ENCODE measurements around the gene PTPRN2. TPM values are rescaled to one million over a fixed set of nuclear protein-coding genes. Genes with fewer than 3 reads are reported as not detected.
"Not testable (repeated sequence)": the region's sequence is repeated elsewhere in the genome, so short reads cannot be mapped to it uniquely, and the experiment has no call there.

Gene PTPRN2
- total RNA-seq, 1 donor from 2014 or later: 0.41 TPM

DNA sequence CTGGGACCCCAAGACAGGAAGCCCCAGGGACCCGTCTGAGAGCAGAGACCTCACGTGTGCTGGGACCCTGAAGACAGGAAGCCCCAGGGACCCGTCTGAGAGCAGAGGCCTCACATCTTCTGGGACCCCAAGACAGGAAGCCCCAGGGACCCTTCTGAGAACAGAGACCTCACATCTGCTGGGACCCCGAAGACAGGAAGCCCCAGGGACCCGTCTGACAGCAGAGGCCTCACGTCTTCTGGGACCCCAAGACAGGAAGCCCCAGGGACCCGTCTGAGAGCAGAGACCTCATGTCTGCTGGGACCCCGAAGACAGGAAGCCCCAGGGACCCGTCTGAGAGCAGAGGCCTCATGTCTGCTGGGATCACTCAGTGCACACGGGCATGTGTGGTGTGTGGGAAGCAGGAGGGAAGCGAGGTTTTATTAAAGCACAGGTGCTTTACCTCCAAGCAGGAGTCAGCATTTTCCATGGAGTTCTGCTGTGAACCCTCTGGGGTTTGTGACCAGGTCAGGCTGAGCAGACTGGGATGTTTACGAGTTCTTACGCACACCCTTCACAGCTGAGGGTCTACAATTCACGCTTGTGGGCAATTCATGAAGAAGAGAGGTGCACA lies 660.2 kb downstream of the PTPRN2 start:
- no peaks in the 10 kb centered on the region for H3K27me3 Mint-ChIP-seq (ENCODE audit: insufficient read depth)
- H3K9me3 Mint-ChIP-seq: peaks cover 20% of the 10 kb centered on the region
- H3K36me3 Mint-ChIP-seq (ENCODE audit: low read depth): peaks cover 2% of the 10 kb centered on the region
- no peak overlapping the region for H3K4me3 Mint-ChIP-seq
- peaks cover 6% of the 10 kb centered on the region for H3K4me1 Mint-ChIP-seq (ENCODE audit: low read depth)
- DNase-seq (ENCODE audit: low spot score): no peak
- intact Hi-C loops (cut with micrococcal nuclease): no loop called here
- H3K27ac Mint-ChIP-seq: no peak overlapping the region

DNA sequence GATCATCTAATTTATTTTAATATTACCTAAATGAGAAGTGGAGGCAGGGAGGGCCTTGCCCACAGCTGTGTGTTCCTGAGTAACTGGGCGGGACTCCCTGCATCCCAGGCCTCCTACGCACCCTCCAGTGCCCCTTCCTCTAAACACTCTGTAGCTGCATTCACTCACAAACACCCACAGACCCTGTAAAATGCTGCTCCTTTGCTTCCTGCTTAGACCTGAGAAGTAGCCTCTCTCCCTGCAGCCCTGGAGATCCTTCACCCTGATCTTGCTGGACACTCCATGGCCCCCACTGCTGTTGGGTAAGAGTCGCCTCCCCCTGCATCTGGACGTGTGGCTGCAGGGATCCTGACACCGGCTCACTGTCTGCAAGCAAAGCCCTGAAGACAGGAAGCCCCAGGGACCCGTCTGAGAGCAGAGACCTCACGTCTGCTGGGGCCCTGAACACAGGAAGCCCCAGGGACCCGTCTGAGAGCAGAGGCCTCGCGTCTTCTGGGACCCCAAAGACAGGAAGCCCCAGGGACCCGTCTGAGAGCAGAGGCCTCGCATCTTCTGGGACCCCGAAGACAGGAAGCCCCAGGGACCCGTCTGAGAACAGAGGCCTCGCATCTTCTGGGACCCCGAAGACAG lies 661.0 kb downstream of the PTPRN2 start:
- intact Hi-C loops (cut with micrococcal nuclease): no loop called here
- H3K27ac Mint-ChIP-seq: no peak overlapping the region
- no peak for DNase-seq (ENCODE audit: low spot score)

DNA sequence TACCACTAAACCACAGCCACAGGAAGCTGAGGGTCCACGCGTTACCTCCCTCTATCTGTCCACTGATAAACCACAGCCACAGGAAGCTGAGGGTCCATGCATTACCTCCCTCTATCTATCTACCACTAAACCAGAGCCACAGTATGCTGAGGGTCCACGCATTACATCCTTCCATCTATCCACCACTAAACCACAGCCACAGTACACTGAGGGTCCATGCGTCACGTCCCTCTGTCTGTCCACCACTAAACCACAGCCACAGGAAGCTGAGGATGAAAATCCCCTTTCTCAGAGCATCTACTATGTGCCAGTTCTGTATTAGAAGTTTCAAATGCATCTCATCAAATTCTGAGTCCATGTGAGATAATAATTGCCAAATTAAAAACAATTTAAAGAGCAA lies 661.5 kb downstream of the PTPRN2 start:
- no peak overlapping the region for H3K27ac Mint-ChIP-seq
- no peak for DNase-seq (ENCODE audit: low spot score)
- H3K4me1 Mint-ChIP-seq (ENCODE audit: low read depth): peaks cover 6% of the 10 kb centered on the region
- no peak overlapping the region for H3K4me3 Mint-ChIP-seq
- no peaks in the 10 kb centered on the region for H3K36me3 Mint-ChIP-seq (ENCODE audit: low read depth)
- no peaks in the 10 kb centered on the region for H3K27me3 Mint-ChIP-seq (ENCODE audit: insufficient read depth)
- peaks cover 12% of the 10 kb centered on the region for H3K9me3 Mint-ChIP-seq
- intact Hi-C loops (cut with micrococcal nuclease): no loop called here

More for the DNA sequence above, 661.0 kb downstream of the PTPRN2 start:
- Mint-ChIP-seq H3K9me3 (peaks cover 13% of the 10 kb centered on the region), H3K4me1 (ENCODE audit: low read depth) (peaks cover 6% of the 10 kb centered on the region), H3K36me3 (ENCODE audit: low read depth) (no peaks in the 10 kb centered on the region), H3K4me3 (no peak overlapping the region), H3K27me3 (ENCODE audit: insufficient read depth) (no peaks in the 10 kb centered on the region)

DNA sequence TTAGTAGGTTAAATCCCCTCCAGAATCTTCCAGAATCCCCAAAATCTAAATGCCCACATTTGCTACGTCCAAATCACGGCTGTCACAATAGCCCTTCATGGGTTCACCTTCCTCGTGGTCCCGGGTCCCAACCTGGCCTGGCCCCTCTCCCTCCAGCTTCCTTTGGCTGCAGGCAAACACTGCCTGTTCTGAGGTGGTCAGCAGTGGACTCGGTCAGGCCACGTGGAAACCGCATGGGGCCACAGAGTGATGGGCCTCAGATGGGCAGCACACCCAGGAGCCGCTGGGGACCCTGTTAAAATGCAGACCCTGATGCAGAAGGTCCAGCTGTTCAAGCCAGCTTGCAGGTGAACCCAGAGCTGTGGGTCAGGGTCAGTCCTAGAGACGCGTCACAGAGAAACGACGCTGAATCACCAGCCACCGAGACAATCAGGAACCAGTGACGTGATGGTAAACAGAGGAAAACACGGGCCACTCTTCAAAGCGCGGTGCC lies 662.2 kb downstream of the PTPRN2 start:
- Mint-ChIP-seq H3K4me3 (no peak overlapping the region), H3K4me1 (ENCODE audit: low read depth) (peaks cover 6% of the 10 kb centered on the region), H3K9me3 (peaks cover 7% of the 10 kb centered on the region), H3K27ac (no peak overlapping the region), H3K27me3 (ENCODE audit: insufficient read depth) (no peaks in the 10 kb centered on the region), H3K36me3 (ENCODE audit: low read depth) (no peaks in the 10 kb centered on the region)
- DNase-seq (ENCODE audit: low spot score): no peak
- intact Hi-C loops (cut with micrococcal nuclease): no loop called here

DNA sequence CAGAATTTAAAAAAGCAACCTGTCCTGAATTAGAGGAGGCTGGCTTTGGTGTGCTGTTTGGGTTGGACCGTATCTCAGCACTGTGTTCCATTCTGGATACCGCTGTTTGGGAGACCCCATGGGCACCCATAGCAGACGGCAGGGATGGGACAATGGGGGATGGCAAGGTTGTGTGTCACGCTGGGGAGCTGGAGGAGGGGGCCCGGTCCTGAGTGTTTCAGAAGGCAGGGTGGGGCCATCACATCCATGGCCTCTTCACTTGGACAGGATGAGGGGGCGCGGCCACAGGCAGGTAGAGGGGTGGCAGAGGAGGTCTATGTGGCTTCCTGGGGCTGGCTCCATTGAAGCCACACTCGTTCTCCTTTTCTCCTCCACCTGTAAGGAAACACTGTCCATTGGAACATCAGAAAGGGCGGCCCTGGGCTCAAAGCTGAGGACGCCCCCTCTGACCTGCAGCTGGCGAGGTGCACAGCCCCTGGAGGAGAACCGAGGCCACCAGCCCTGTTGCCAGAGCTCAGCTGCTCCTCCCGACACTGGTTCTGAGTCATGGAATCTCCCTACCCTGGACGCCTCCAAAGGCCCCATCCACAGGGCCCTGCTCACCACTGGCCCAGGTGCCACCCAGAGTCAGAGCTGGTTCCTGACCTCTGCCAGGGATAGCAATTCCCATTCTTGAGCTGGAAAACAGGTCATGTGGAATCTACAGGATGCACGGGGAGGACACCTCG lies 663.6 kb downstream of the PTPRN2 start:
- no peak overlapping the region for H3K4me3 Mint-ChIP-seq
- H3K9me3 Mint-ChIP-seq: no peaks in the 10 kb centered on the region
- H3K27ac Mint-ChIP-seq: no peak overlapping the region
- no peak for DNase-seq (ENCODE audit: low spot score)
- no peaks in the 10 kb centered on the region for H3K36me3 Mint-ChIP-seq (ENCODE audit: low read depth)
- peaks cover 6% of the 10 kb centered on the region for H3K4me1 Mint-ChIP-seq (ENCODE audit: low read depth)
- no peaks in the 10 kb centered on the region for H3K27me3 Mint-ChIP-seq (ENCODE audit: insufficient read depth)
- intact Hi-C loops (cut with micrococcal nuclease): no loop called here

DNA sequence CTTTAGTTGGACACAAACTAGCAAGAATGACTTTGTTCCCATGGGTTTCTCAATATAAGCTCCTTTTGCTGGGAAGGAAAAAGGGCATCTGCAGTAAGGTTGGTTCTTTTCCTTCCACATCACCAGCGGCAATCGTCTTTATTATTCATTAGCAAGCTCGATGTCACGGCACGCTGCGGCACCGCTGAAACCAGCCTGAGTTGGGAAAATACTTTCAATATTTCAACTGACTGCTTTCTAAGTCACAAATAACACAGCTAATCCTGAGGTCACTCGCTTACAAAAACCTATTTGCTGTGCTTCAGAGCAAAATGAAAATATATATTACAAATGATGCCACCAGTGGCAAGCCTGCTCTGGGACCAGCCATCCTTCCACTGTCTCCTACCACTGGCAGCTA lies 665.0 kb downstream of the PTPRN2 start:
- Mint-ChIP-seq H3K4me1 (ENCODE audit: low read depth) (peaks cover 6% of the 10 kb centered on the region), H3K36me3 (ENCODE audit: low read depth) (no peaks in the 10 kb centered on the region), H3K4me3 (no peak overlapping the region), H3K9me3 (no peaks in the 10 kb centered on the region), H3K27me3 (ENCODE audit: insufficient read depth) (no peaks in the 10 kb centered on the region), H3K27ac (no peak overlapping the region)
- intact Hi-C loops (cut with micrococcal nuclease): no loop called here
- no peak for DNase-seq (ENCODE audit: low spot score)

DNA sequence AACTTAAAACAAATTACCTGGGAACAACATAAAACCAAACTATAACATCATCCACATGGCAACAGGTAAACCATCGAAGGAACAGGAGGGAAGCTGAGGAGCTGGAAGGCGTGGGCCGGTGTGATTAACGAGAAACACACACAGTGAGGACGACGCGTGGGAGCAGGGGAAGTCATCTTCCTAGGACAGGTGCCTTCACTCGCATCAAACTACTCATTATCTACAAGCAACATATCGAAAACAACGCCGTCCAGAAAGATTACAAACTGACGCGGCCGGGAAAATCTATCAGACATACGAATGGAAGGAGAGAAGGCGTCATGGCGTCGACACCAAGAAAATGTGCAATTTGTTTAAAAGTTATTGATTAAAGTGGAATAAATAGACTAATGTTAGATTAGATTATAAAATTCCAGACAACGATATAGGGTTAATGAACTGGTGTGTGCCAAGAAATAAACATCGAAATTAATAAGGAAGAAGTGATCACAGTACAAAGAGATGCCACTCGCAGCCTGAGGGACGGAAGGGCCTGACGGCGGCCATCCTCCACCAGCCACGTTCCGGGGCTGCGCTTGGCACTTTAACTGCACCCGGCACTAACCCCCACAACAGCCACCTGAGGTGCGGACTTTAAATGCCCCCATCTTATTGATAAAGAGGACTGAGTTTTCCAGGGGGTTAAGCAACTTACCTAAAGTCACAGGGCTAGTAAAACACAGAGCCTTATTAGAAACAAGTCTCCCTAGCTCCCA lies 669.1 kb downstream of the PTPRN2 start:
- no peaks in the 10 kb centered on the region for H3K36me3 Mint-ChIP-seq (ENCODE audit: low read depth)
- peaks cover 7% of the 10 kb centered on the region for H3K9me3 Mint-ChIP-seq
- no peak overlapping the region for H3K27ac Mint-ChIP-seq
- no peak overlapping the region for H3K4me3 Mint-ChIP-seq
- intact Hi-C loops (cut with micrococcal nuclease): no loop called here
- no peak for DNase-seq (ENCODE audit: low spot score)
- no peaks in the 10 kb centered on the region for H3K4me1 Mint-ChIP-seq (ENCODE audit: low read depth)
- H3K27me3 Mint-ChIP-seq (ENCODE audit: insufficient read depth): no peaks in the 10 kb centered on the region

DNA sequence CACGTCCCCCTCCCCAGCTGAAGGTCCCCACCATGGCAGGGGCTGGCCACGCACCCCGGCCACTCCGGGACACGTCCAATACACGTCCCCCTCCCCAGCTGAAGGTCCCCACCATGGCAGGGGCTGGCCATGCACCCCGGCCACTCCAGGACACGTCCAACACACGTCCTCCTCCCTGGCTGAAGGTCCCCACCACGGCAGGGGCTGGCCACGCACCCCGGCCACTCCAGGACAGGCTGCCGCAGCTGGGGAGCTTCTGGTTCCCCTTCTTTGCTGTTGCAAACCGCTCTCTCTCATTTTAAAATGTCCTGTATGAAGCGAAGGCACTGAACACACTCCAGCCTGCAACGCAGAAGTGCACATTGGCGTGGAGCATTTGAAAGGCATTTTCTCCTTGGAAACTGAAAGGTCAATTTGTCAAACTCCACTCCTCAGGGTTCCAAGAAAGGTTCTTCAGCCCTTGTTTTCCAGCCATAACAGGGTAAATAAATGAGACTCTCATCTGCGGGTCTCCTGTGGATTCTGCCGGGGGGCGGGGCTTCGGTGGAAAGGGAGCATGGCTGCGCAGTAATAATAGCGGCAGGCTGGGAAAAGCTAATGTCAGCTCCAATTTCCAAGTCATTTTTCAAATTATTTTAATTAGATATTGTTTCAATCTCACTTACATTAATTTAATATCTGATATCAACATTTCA lies 670.5 kb downstream of the PTPRN2 start:
- intact Hi-C loops (cut with micrococcal nuclease): no loop called here
- peaks cover 7% of the 10 kb centered on the region for H3K9me3 Mint-ChIP-seq
- H3K27me3 Mint-ChIP-seq (ENCODE audit: insufficient read depth): no peaks in the 10 kb centered on the region
- no peak overlapping the region for H3K4me3 Mint-ChIP-seq
- H3K27ac Mint-ChIP-seq: no peak overlapping the region
- DNase-seq (ENCODE audit: low spot score): no peak
- H3K4me1 Mint-ChIP-seq (ENCODE audit: low read depth): no peaks in the 10 kb centered on the region
- H3K36me3 Mint-ChIP-seq (ENCODE audit: low read depth): no peaks in the 10 kb centered on the region

DNA sequence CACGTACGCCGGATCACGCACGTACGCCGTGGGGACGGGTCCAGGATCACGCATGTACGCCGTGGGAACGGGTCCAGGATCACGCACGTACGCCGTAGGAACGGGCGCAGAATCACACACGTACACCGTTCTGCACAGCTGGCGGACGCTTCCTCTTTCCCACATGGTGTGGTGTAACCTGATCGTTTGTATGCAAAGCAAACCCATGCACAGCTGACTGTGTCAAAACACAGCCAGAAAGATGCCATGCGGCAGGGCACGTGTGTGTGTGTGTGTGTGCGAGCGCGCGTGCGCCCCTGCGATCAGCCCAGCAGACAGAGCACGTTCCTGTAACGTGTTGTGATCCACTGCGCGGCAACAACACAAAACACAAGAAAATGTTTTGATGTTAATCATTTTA lies 677.2 kb downstream of the PTPRN2 start:
- peaks cover 7% of the 10 kb centered on the region for H3K9me3 Mint-ChIP-seq
- intact Hi-C loops (cut with micrococcal nuclease): no loop called here
- H3K27ac Mint-ChIP-seq: no peak overlapping the region
- DNase-seq (ENCODE audit: low spot score): no peak
- no peak overlapping the region for H3K4me3 Mint-ChIP-seq
- no peaks in the 10 kb centered on the region for H3K4me1 Mint-ChIP-seq (ENCODE audit: low read depth)
- H3K36me3 Mint-ChIP-seq (ENCODE audit: low read depth): no peaks in the 10 kb centered on the region
- H3K27me3 Mint-ChIP-seq (ENCODE audit: insufficient read depth): no peaks in the 10 kb centered on the region

DNA sequence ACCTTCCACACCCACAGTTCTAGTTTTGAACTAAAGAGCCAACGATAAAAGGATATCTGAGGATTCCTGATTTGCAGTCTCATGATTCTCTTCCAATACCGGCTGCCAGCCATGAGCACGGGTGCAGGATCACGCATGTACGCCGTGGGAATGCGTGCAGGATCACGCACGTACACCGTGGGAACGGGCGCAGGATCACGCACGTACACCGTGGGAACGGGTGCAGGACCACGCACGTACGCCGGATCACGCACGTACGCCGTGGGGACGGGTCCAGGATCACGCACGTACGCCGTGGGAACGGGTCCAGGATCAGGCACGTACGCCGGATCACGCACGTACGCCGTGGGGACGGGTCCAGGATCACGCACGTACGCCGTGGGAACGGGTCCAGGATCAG lies 677.6 kb downstream of the PTPRN2 start:
- H3K27ac Mint-ChIP-seq; H3K36me3 Mint-ChIP-seq (ENCODE audit: low read depth); H3K27me3 Mint-ChIP-seq (ENCODE audit: insufficient read depth); DNase-seq (ENCODE audit: low spot score); H3K4me3 Mint-ChIP-seq; intact Hi-C loops (cut with micrococcal nuclease); H3K4me1 Mint-ChIP-seq (ENCODE audit: low read depth); H3K9me3 Mint-ChIP-seq: not testable (repeated sequence)

DNA sequence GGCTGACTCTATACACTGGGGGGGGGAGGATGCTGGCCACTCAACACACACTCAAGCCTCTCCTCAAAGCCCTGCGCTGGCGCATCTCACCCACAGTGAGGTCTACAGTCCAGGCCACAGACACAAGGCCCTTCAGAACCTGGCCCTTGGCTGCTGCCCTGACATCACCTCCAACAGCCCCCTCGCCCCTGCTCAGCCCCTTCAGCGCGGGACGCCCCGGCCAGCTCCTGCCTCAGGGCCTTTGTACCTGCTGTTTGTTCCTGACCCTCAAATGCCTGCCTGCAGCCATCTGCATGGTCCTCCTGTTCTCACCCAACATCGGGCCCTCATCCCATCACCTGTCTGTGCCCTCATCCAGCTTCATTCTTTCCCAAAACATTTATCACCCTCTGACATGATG lies 678.3 kb downstream of the PTPRN2 start:
- H3K9me3 Mint-ChIP-seq: no peaks in the 10 kb centered on the region
- intact Hi-C loops (cut with micrococcal nuclease): no loop called here
- DNase-seq (ENCODE audit: low spot score): no peak
- H3K27me3 Mint-ChIP-seq (ENCODE audit: insufficient read depth): no peaks in the 10 kb centered on the region
- H3K4me1 Mint-ChIP-seq (ENCODE audit: low read depth): no peaks in the 10 kb centered on the region
- no peak overlapping the region for H3K4me3 Mint-ChIP-seq
- no peaks in the 10 kb centered on the region for H3K36me3 Mint-ChIP-seq (ENCODE audit: low read depth)
- no peak overlapping the region for H3K27ac Mint-ChIP-seq

DNA sequence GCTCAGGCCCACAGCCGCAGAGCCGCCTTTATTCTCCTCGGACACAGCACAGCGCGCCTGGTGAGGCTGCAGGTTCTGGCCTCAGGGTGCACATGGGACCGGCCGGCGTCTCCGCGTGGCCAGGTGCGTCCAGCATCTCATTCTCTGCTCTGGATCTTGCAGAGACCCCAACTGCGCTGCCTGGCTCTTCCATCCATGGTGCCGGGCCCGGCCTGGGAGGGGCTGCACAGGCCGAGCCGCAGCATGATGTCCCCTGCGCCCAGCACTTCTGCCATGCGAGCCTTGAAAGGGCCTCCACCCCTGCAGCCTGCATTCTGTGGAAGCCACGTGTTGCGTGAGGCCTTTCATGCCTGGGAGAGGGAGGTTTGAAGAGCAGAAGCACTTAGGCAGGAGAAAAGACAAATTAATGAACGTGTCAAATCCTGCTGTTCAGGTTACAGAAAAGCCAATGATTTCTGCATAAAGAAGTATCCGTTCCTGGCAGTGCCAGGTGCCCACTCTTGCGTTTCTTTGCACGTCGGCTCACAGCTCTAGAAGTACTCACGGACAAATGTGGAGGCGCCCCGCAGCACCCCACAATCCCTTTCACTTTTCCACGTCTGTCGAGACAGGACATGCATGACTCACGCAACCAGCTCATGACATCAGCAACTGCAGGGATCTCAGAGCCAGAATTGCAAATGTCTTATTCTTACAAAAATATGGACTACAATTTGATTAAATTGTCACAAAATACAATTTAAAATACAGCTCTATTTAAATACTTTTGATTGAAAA lies 679.4 kb downstream of the PTPRN2 start:
- DNase-seq (ENCODE audit: low spot score): no peak
- no peak overlapping the region for H3K27ac Mint-ChIP-seq
- H3K4me3 Mint-ChIP-seq: no peak overlapping the region
- intact Hi-C loops (cut with micrococcal nuclease): no loop called here
- no peaks in the 10 kb centered on the region for H3K9me3 Mint-ChIP-seq
- no peaks in the 10 kb centered on the region for H3K4me1 Mint-ChIP-seq (ENCODE audit: low read depth)
- no peaks in the 10 kb centered on the region for H3K27me3 Mint-ChIP-seq (ENCODE audit: insufficient read depth)
- no peaks in the 10 kb centered on the region for H3K36me3 Mint-ChIP-seq (ENCODE audit: low read depth)

All from activated T-helper 1 cell treated with anti-CD3 and anti-CD28 coated beads, Interleukin-12 subunit alpha, Interleukin-12 subunit beta, Interleukin-2, Interleukin-4 antibody, amounts not matched to agents 30 ng/mL and 10 ng/mL and 1 ng/mL, durations not matched to agents 14 hours and 24 hours and 36 hours (primary cell).